Measurements from ENCODE around the gene CIPC.
A peak's percentile ranks its signal among the peaks of the same experiment; 100 is the strongest.

Gene CIPC

DNA sequence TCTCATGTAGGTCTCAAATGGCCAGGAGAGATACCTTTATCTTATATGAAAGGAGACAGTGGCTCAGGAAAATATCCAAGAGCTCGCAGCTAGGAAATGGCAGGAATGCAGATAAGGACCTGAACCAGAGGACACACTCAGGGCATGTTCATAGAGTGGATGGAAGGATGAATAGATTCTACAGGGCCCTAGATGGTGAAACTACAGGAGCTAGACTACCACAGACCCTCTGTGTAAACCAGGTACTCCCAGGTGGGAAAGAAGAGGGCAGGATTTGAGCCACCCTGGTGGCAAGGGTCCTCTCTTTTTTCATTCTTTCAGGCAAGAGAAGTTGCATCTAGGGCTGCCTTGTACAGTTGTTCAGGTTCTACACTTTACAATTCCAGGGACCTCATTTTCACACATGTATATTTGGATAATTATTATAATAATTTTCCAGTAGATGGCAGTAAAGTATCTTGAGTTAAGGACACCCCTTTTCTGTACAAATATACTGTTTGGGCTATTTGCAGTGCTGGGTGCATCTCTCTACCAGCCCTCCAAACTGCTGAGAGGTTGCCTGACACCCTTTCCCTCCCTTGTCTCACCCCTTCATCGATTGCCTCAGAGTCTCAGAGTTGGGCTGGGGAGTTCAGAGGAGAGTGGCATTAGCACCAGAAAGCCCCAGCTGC, 54.0 kb downstream of the CIPC start:
- no peak for FAIRE-seq
- TF ChIP-seq POLR2A (IDR thresholded peaks at IDR 0.05; ENCODE audit: low read depth, low read length), result no peak
- DNase-seq (ENCODE audit: insufficient read length, low spot score), result no peak

DNA sequence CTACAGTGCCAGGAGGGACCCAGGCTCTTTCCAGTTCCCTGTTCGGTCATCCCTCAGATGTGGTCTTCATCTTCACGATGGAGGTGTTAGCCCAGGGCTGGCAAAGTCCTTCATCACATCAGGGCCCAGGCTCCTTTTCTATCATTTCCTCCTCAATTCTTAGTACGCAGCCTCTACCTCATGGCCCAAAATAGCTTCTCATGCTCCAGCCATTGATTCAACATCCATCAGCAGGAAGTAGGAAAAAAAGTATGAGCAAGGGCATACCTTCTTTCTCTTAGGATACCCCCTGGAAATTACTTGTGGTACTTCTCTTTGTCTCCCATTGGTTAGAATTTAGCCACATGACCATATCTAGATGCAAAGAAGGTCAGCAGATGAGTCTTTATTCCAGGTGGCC, 55.7 kb downstream of the CIPC start:
- no peak for TF ChIP-seq POLR2A (IDR thresholded peaks at IDR 0.05; ENCODE audit: low read depth, low read length)
- FAIRE-seq (no peak), DNase-seq (ENCODE audit: insufficient read length, low spot score) (no peak)

DNA sequence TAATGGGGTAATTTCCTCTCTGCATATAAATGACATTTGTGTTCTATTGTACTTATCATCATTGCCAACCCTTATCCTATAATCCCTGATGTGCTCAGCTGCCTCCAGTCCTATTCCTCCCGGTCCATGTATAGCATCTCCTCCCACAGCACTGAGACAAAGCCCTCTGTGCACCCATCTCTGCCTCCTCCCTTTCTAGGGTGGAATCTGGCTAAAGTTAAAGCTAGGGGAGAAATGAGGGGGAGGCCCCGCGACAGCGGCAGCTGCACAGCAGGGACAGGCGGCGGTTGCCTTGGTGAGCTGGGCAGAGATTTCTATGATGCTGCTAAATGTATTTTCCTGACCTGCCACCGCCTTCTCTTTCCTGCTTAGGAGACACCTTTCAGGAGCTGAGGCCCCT, 56.4 kb downstream of the CIPC start:
- no peak for TF ChIP-seq POLR2A (IDR thresholded peaks at IDR 0.05; ENCODE audit: low read depth, low read length)
- FAIRE-seq (no peak), DNase-seq (ENCODE audit: insufficient read length, low spot score) (no peak)

DNA sequence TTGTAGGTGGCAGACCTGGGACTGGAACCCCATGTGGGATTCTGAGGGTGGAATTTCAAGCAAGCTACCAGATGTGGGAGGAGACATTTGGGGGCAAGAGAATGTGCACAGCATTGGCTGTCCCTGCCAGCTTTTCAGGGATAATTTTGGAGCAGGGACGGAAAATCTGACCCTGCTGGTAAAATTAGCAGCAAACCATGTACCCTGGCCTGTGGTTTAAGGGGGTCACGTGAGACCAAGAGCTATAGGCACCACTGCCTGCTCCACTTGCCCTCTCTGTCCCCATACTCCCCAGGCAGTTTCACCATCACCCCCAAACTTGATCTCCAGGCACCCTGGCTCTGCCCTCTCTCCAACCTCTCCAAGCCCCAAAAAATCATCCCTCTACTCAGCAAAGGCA, 57.0 kb downstream of the CIPC start:
- TF ChIP-seq POLR2A (IDR thresholded peaks at IDR 0.05; ENCODE audit: low read depth, low read length), result no peak
- no peak for FAIRE-seq

DNA sequence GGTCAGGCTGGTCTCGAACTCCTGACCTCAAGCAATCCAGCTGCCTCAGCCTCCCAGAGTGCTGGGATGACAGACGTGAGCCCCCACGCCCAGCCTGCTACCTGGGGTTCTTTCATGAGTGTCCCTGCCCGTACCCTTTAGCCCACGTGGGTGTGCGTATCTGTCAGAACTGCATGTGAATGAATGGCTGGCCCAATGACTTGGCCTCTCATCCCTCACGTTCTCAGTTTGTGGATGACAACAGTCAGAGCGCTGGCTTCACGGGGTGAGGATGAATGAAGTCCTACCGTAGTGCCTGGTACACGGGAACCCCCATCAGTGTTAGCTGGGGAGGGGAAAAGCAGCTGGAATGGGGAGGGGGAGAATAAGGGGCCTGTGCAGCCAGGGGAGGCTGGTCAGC, 59.7 kb downstream of the CIPC start:
- TF ChIP-seq POLR2A (IDR thresholded peaks at IDR 0.05; ENCODE audit: low read depth, low read length), result no peak
- FAIRE-seq (no peak), DNase-seq (ENCODE audit: insufficient read length, low spot score) (no peak)

More for the DNA sequence above, 57.0 kb downstream of the CIPC start:
- no peak for DNase-seq (ENCODE audit: insufficient read length, low spot score)

DNA sequence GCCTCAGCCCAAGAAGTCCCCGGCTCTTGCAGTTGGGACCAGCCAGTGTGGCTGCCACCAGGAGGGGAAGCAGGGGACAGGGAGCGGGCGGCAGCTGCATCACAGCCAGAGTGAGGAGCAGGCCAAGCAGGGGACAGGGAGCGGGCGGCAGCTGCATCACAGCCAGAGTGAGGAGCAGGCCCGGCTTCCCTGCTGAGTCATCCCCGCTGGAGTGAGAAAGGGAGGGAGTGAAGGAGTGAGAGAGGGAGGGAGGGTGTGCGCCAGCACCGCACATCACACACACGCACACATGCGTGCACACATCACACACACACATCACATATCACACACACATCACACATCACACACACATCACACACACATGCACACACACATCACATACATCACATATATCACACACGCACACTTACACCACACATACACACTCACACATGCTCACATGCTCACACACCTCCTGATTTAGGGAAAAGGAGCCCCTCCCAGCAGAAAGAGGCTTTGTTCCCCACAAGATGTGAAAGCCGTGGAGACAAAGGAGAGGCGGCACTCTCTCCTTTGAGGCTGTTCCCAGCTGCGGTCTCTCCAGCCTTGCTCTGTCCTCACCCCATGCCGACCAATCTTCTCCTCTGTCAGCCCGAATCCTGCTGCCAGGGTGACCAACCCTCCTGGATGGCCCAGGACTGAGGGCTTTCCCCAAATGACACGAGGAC, 60.3 kb downstream of the CIPC start:
- FAIRE-seq, result peak; percentile 92
- no peak for DNase-seq (ENCODE audit: insufficient read length, low spot score)
- TF ChIP-seq POLR2A (IDR thresholded peaks at IDR 0.05; ENCODE audit: low read depth, low read length), result no peak

DNA sequence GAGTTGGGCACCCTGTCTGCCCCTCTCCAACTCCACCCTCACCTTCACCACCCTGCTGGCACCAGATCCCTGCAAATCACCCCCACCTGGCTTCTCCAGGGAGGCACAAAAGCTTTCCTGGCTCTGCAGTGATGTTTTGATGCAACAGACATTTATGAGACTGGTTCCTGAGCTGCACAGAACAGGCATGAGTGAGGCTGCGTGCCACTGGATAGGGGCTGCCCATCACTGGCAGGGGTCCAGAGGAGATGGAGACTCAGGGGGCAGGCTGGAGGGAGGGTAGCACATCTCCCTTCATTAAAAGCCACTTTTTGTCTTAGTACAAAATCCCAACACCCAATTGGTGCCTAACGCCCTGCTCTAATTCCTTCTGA, 60.8 kb downstream of the CIPC start:
- DNase-seq (ENCODE audit: insufficient read length, low spot score) (no peak), FAIRE-seq (no peak)
- TF ChIP-seq POLR2A (IDR thresholded peaks at IDR 0.05; ENCODE audit: low read depth, low read length), result no peak

DNA sequence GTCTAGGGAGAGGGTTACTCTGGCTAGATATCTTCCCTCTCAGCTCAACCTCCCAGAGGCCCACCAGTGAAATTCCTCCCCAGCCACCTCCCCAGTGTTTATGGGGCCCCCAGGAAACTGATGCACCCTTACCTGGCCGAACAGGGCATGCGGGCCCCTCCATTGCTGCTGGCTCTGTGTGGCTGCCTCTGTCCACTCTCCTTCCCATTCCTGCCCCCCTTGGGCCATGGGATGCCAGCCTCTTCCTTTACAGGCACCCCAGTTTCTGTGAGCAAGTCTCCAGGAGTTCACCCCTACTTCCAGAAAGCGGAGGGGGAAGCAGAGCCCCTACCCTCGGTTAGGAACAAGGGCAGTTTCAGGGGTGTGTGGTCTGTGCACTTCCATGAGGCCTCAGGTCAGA, 63.0 kb downstream of the CIPC start:
- FAIRE-seq (no peak), DNase-seq (ENCODE audit: insufficient read length, low spot score) (no peak)
- no peak for TF ChIP-seq POLR2A (IDR thresholded peaks at IDR 0.05; ENCODE audit: low read depth, low read length)
